GM12878 (cell line): Measurements from ENCODE around the gene FLAD1. TPM values are rescaled to one million over a fixed set of nuclear protein-coding genes. Genes with fewer than 3 reads are reported as not detected.
A peak's percentile ranks its signal among the peaks of the same experiment; 100 is the strongest.

Source experiments
- ASH2L ChIP-seq: fragments of 300-600, 200-600 bp; sonication (generic); IDR thresholded peaks from 2 replicates; pipeline ENCODE4 v1.6.1; 2017; ENCODE audit warnings: low read depth, mild to moderate bottlenecking, borderline replicate concordance
- CBFB ChIP-seq: IDR thresholded peaks from 2 replicates; pipeline ENCODE4 v1.6.1; 2016; ENCODE audit warnings: antibody characterized with exemption, low read depth
- CHD4 ChIP-seq: fragments of 200-600 bp; sonication (generic); IDR thresholded peaks from 2 replicates; pipeline ENCODE4 v1.6.1; 2016; ENCODE audit warnings: mild to moderate bottlenecking
- JUND ChIP-seq: IDR thresholded peaks from 2 replicates; pipeline ENCODE4 v1.6.1; 2012; ENCODE audit warnings: low read depth, mild to moderate bottlenecking, low read length, improper control_type of control experiment, moderate library complexity
- NR2F1 ChIP-seq: fragments of 450-650 bp; conservative IDR thresholded peaks from 2 replicates; pipeline ENCODE4 v1.6.1; 2017; ENCODE audit warnings: mild to moderate bottlenecking
- PML ChIP-seq: IDR thresholded peaks from 2 replicates; pipeline ENCODE4 v1.6.1; 2012; ENCODE audit warnings: low read length, inconsistent platforms
- POU2F2 ChIP-seq: IDR thresholded peaks from 3 replicates; pipeline ENCODE4 v1.6.1; 2011; ENCODE audit warnings: low read depth, mild to moderate bottlenecking, low read length, borderline replicate concordance
- SIX5 ChIP-seq: IDR thresholded peaks from 2 replicates; pipeline ENCODE4 v1.6.1; 2011; ENCODE audit warnings: mild to moderate bottlenecking, low read depth, low read length, moderate library complexity; ENCODE audit not compliant: severe bottlenecking
- SRF ChIP-seq, 2 experiments: IDR thresholded peaks; 2 replicates each; pipeline ENCODE4 v1.6.1; 2011; ENCODE audit warnings: low read depth in 2 of 2, low read length in 2 of 2, mild to moderate bottlenecking in 1 of 2, moderate library complexity in 1 of 2
- STAT3 ChIP-seq: IDR thresholded peaks from 2 replicates; pipeline ENCODE4 v1.6.1; 2011; ENCODE audit warnings: low read depth, low read length, improper control_type of control experiment
- TCF12 ChIP-seq: IDR thresholded peaks from 2 replicates; pipeline ENCODE4 v1.6.1; 2011; ENCODE audit warnings: low read depth, mild to moderate bottlenecking, low read length
- polyA plus RNA-seq, 11 experiments: library from polyadenylated mRNA; depleted of rRNA in 4 of 11; unstranded in 6 of 11; stranded (reverse) in 5 of 11; fragments of >200 nt; fragmentation: Nextera tagmentation in 4 of 11; fragmentation: Illumina TruSeq in 1 of 11; extraction: Ambion mirVana in 4 of 11; extraction: Trizol in 1 of 11; gene quantifications; 1 replicate in 1 of 11; 2 replicates in 10 of 11; pipeline versions ENCODE4 v1.2.1 to v1.2.3, GENCODE V29; 2011 to 2016; ENCODE audit warnings: inconsistent platforms in 2 of 11, missing spikeins in 2 of 11, low read depth in 1 of 11
- total RNA-seq, 4 experiments: library from RNA; depleted of rRNA in 3 of 4; stranded (reverse); fragments of >200 nt in 3 of 4; fragmentation: Illumina TruSeq in 1 of 4; extraction: Trizol in 1 of 4; gene quantifications; 2 replicates each; pipeline versions ENCODE4 v1.2.1 to v1.2.3, GENCODE V29; 2013 to 2021
- TF ChIP-seq, protein P1 (sequence below): IDR thresholded peaks from 2 replicates; pipeline ENCODE4 v1.6.1; 2011; ENCODE audit warnings: mild to moderate bottlenecking, low read depth, low read length, moderate library complexity; ENCODE audit not compliant: insufficient replicate concordance
- TF ChIP-seq, protein P2 (sequence below): IDR thresholded peaks from 2 replicates; pipeline ENCODE4 v1.6.1; 2012; ENCODE audit warnings: low read length, inconsistent platforms
- TF ChIP-seq, protein P3 (sequence below): fragments of 150-350 bp; IDR thresholded peaks from 2 replicates; pipeline ENCODE4 v1.6.1; 2016; ENCODE audit warnings: low read depth, low read length
- TF ChIP-seq, protein P4 (sequence below): fragments of 450-650 bp; IDR thresholded peaks from 2 replicates; pipeline ENCODE4 v1.6.1; 2017; ENCODE audit warnings: antibody characterized with exemption, mild to moderate bottlenecking, moderate library complexity
- TF ChIP-seq, protein P5 (sequence below): IDR thresholded peaks from 2 replicates; pipeline ENCODE4 v1.6.1; 2011; ENCODE audit warnings: borderline replicate concordance, low read depth, mild to moderate bottlenecking, moderate library complexity, mixed read lengths, low read length; ENCODE audit not compliant: insufficient read depth; ENCODE audit errors: extremely low read length
- TF ChIP-seq, protein P6 (sequence below): fragments of 450-650 bp; IDR thresholded peaks from 2 replicates; pipeline ENCODE4 v1.6.1; 2014; ENCODE audit warnings: mild to moderate bottlenecking

FLAD1 gene
- total and polyA plus RNA-seq, 10 of the 15 experiments (the other 5 are each of a cell fraction or from before 2014, with no cell fraction given), result 22.9 to 93.4 (median 56.6) TPM

DNA sequence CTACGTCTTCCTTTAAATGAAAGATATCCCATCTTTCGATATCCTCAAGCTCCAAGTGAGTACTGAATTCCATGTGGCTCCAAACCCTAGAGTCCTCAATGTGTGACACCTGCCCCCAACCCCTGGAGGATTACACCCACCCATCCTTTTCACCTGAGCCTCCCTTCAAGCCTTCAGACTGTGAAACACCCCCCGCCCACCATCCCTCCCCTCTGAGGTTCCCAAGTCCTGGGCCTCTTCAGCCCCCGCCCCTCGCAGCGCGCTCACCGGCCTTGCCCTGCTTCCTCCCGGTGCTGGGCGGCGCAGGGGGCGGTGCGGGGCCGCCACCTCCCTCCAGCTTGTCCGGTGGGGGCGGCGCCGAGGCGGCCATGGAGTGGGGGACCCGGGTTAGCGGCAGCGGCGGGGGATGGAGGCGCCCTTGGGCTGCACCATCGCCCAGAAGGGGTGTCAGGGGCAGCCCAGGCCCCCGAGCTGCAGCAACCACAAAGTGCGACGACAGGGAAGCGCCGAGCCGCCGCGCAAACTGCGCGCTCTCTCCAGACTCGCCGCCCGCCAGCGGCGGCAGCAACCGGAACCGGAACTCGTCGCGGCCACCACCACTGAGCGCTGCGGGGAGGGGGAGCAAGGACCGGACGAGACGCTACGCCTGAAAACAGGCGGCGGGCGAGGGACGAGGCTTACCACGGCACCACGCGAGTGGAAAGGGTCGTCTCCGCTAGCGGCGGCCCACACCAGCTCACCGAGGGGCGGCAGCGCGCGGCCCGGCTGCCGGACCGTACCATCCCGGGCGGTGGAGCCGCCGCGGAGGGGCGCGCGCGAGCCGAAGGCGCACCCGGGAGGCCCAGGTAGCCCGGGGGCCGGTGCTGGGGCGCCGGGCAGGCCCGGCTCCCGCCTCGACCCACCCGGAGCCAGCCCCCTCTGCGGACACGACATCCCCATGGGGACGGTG, 21.7 kb upstream of the FLAD1 start, which contains the start of gene PYGO2 (continued):
- TF ChIP-seq, protein P1, sequence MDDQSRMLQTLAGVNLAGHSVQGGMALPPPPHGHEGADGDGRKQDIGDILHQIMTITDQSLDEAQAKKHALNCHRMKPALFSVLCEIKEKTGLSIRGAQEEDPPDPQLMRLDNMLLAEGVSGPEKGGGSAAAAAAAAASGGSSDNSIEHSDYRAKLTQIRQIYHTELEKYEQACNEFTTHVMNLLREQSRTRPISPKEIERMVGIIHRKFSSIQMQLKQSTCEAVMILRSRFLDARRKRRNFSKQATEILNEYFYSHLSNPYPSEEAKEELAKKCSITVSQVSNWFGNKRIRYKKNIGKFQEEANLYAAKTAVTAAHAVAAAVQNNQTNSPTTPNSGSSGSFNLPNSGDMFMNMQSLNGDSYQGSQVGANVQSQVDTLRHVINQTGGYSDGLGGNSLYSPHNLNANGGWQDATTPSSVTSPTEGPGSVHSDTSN, result no peak
- TF ChIP-seq CHD4 (no peak), JUND (peak; percentile 96), SIX5 (peak; percentile 41), PML (peak; percentile 77; the same call in 1 of the 2 replicates), TCF12 (no peak), NR2F1 (peak; percentile 82; the same call in 1 of the 2 replicates), SRF (IDR thresholded peaks at IDR 0.05; ENCODE audit: low read depth in 2 of 2, low read length in 2 of 2) (peak in 1 of 2 experiments; percentile 30; a peak in 1 of 4 replicates), ASH2L (peak; percentile 60; the same call in 1 of the 2 replicates), POU2F2 (0 out of 3 replicates have a peak, but pooled peaks have one; percentile 24), STAT3 (no peak), CBFB (peak; percentile 52; the same call in 1 of the 2 replicates)
- TF ChIP-seq, protein P2, sequence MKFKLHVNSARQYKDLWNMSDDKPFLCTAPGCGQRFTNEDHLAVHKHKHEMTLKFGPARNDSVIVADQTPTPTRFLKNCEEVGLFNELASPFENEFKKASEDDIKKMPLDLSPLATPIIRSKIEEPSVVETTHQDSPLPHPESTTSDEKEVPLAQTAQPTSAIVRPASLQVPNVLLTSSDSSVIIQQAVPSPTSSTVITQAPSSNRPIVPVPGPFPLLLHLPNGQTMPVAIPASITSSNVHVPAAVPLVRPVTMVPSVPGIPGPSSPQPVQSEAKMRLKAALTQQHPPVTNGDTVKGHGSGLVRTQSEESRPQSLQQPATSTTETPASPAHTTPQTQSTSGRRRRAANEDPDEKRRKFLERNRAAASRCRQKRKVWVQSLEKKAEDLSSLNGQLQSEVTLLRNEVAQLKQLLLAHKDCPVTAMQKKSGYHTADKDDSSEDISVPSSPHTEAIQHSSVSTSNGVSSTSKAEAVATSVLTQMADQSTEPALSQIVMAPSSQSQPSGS, result no peak
- TF ChIP-seq, protein P3, sequence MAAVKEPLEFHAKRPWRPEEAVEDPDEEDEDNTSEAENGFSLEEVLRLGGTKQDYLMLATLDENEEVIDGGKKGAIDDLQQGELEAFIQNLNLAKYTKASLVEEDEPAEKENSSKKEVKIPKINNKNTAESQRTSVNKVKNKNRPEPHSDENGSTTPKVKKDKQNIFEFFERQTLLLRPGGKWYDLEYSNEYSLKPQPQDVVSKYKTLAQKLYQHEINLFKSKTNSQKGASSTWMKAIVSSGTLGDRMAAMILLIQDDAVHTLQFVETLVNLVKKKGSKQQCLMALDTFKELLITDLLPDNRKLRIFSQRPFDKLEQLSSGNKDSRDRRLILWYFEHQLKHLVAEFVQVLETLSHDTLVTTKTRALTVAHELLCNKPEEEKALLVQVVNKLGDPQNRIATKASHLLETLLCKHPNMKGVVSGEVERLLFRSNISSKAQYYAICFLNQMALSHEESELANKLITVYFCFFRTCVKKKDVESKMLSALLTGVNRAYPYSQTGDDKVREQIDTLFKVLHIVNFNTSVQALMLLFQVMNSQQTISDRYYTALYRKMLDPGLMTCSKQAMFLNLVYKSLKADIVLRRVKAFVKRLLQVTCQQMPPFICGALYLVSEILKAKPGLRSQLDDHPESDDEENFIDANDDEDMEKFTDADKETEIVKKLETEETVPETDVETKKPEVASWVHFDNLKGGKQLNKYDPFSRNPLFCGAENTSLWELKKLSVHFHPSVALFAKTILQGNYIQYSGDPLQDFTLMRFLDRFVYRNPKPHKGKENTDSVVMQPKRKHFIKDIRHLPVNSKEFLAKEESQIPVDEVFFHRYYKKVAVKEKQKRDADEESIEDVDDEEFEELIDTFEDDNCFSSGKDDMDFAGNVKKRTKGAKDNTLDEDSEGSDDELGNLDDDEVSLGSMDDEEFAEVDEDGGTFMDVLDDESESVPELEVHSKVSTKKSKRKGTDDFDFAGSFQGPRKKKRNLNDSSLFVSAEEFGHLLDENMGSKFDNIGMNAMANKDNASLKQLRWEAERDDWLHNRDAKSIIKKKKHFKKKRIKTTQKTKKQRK, result no peak
- TF ChIP-seq, protein P4, sequence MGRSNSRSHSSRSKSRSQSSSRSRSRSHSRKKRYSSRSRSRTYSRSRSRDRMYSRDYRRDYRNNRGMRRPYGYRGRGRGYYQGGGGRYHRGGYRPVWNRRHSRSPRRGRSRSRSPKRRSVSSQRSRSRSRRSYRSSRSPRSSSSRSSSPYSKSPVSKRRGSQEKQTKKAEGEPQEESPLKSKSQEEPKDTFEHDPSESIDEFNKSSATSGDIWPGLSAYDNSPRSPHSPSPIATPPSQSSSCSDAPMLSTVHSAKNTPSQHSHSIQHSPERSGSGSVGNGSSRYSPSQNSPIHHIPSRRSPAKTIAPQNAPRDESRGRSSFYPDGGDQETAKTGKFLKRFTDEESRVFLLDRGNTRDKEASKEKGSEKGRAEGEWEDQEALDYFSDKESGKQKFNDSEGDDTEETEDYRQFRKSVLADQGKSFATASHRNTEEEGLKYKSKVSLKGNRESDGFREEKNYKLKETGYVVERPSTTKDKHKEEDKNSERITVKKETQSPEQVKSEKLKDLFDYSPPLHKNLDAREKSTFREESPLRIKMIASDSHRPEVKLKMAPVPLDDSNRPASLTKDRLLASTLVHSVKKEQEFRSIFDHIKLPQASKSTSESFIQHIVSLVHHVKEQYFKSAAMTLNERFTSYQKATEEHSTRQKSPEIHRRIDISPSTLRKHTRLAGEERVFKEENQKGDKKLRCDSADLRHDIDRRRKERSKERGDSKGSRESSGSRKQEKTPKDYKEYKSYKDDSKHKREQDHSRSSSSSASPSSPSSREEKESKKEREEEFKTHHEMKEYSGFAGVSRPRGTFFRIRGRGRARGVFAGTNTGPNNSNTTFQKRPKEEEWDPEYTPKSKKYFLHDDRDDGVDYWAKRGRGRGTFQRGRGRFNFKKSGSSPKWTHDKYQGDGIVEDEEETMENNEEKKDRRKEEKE, result peak; percentile 93
- TF ChIP-seq, protein P5, sequence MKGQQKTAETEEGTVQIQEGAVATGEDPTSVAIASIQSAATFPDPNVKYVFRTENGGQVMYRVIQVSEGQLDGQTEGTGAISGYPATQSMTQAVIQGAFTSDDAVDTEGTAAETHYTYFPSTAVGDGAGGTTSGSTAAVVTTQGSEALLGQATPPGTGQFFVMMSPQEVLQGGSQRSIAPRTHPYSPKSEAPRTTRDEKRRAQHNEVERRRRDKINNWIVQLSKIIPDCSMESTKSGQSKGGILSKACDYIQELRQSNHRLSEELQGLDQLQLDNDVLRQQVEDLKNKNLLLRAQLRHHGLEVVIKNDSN, result no peak
- TF ChIP-seq, protein P6, sequence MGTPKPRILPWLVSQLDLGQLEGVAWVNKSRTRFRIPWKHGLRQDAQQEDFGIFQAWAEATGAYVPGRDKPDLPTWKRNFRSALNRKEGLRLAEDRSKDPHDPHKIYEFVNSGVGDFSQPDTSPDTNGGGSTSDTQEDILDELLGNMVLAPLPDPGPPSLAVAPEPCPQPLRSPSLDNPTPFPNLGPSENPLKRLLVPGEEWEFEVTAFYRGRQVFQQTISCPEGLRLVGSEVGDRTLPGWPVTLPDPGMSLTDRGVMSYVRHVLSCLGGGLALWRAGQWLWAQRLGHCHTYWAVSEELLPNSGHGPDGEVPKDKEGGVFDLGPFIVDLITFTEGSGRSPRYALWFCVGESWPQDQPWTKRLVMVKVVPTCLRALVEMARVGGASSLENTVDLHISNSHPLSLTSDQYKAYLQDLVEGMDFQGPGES, result no peak
